Left colon (tissue), 2 donors: ENCODE data around the gene TRIP12. TPM values are rescaled to one million over a fixed set of nuclear protein-coding genes. Genes with fewer than 3 reads are reported as not detected.
A peak's percentile ranks its signal among the peaks of the same experiment; 100 is the strongest.
"Not testable (repeated sequence)": the region's sequence is repeated elsewhere in the genome, so short reads cannot be mapped to it uniquely, and the experiment has no call there.

Experiments used
- ATAC-seq: fragments of 200-7000 bp; cut with Tn5 transposase; one replicate; pipeline ENCODE4 v1.9.1; 2020; ENCODE audit warnings: mild to moderate bottlenecking, moderate library complexity
- DNase-seq, 2 donors: peaks; one replicate each; pipeline ENCODE4 v3.0.0-alpha.2; 2020
- intact Hi-C, 2 donors: fragments of 100-400 bp; cut with DNase I in 1 of 2; cut with micrococcal nuclease in 1 of 2; formaldehyde crosslinking; loops; one replicate each; pipeline versions ENCODE4 v1.11.2 to v1.14.0; 2022; cut with DNase I, micrococcal nuclease
- total RNA-seq, 2 donors: library from RNA; stranded (reverse); fragmentation: NEBNext Ultra II Directional; extraction: Animal tissue kit (Norgen Biotek cat#: 25700); gene quantifications; one replicate each; pipeline ENCODE4 v1.2.1, GENCODE V29; 2021
- donor health status: DM: no; HTN: no; CAD: no.
- donor health status: DM: yes; HTN: yes; CAD: no.

TRIP12 gene
- total RNA-seq, 2 donors from 2014 or later = 183 to 188 TPM

DNA sequence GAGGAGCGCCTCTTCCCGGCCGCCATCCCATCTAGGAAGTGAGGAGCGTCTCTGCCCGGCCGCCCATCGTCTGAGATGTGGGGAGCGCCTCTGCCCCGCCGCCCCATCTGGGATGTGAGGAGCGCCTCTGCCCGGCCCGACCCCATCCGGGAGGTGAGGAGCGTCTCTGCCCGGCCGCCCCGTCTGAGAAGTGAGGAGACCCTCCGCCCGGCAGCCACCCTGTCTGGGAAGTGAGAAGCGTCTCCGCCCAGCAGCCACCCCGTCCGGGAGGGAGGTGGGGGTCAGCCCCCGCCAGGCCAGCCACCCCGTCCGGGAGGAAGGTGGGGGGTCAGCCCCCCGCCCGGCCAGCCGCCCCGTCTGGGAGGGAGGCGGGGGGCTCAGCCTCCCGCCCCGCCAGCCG is 179.1 kb downstream of the TRIP12 start:
- intact Hi-C loops, DNase-seq, ATAC-seq: not testable (repeated sequence)

DNA sequence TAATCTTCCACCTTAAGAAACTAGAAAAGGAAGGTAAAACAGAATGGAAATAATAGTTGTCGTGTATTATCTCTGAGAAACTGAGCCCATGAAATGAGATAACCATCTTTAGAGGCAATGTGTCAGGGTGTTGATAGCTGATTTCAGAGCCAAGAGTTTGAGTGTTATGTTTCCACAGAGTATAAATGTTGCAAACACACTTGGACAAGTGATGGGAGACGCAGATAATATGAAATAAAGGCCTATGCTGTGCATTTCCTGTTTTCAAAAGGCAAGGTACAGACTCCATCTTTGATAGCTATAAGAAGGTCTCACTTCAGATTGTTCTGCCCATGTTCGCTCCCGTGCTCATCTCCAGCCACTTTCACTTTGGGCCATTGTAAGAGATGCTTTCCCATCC is 181.5 kb downstream of the TRIP12 start:
- intact Hi-C loops = no loop called here
- DNase-seq = no peak
- ATAC-seq = no peak

DNA sequence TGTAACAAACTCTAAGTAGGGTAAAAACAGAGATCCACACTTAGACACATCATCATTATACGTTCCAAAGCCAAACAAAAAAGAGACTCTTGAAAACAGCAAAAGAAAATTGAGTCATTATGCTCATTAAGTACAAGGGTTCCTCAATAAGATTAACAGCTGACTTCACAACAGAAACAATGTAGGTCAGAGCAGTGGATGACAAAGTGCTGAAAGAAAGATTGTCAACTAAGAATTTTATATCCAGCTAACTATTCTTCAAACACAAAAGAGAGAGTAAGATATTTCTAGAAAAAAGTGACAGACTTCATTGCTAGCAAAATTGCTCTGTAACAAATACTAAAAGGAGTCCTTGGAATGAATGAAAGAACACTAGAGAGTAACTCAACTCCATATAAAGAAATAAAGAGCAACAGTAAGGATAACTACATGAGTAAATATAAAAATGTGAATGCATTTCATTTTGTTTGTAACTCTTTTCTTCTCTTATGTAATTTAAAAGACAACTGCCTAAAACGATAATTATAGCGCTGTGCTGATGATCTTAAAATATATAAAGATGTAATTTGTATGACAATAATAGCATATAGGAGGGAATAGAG is 183.7 kb downstream of the TRIP12 start:
- no peak for ATAC-seq
- intact Hi-C loops = no loop called here
- no peak for DNase-seq

DNA sequence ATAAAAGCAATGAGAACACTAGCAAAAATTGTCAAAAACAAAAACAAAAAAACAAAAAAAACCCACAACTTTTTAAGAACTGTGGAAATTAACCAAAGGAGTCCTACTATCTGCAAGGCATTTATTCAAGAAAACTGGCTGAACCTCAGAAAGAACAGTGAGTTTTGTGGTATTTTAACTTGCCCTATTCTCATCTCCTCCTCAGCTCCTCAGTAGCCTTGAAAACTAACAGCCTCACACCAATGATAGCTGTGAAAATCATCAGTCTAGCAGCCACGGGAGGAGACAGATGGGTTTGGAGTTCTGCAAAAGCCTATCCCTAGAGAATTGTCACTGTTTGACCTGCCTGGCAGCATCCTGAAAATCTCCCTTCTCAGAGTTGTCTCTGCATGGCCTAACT is 187.4 kb downstream of the TRIP12 start:
- ATAC-seq (no peak), DNase-seq (no peak)
- intact Hi-C loops = no loop called here

DNA sequence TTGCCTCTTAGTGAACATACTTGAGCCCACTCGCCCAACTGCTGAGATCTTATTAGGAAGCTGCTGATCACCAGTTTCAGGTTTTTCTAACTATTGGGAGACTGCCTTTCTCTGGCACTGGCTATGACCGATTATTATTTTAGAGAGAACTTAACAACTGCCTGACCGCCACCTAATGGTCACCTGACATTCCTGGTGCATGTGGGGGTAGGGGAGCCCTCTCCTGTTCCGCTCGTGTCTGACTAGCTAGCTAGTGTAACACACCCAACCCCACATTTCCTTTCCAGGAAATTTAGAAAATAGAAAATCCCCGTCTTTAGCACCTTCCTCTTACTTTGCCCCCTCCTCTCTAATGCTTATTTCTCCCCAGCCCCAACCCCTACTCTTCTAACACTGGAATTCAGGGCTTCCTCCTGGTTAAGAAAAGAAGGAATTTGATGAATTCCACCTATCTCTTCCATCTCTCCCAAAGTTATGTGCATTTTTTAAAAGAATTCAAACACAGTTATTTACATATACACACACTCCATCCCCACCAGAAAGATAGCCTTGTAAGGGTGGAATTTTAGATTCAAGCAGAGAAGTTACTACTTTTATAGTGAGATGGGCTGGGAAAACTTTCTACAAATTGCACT is 188.1 kb downstream of the TRIP12 start:
- ATAC-seq = no peak
- intact Hi-C loops = no loop called here
- DNase-seq = no peak

DNA sequence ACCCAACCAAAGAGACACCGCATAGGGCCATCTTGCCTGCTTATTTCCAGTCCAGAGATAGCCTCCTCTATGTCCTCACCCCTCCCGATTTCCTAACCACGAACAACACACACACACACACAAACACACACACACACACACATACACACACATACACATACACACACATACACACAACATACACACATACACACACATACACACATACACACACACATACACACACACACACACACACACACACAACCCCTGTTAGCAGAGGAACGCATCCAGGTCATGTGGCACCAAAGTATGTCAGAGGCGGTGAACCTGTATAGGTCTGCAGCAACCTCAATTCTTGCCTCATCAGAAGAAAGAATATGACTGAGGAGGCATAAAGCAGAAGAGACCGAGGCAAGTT is 188.9 kb downstream of the TRIP12 start:
- DNase-seq (no peak), ATAC-seq (no peak)
- intact Hi-C loops = no loop called here

DNA sequence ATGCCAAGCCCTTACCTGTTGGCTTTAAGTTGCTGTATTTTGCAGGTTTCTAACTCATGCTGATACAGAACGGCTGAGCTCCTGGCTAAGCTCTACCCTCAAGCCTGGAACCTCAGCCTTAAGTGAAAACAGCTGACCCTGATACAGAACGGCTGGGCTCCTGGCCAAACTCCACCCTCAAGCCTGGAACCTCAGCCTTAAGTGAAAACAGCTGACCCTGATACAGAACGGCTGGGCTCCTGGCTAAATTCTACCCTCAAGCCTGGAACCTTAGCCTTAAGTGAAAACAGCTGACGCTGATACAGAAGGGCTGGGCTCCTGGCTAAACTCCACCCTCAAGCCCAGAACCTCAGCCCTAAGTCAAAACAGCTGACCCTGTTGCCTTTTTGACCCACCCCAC is 189.9 kb downstream of the TRIP12 start:
- ATAC-seq = no peak
- no peak for DNase-seq
- intact Hi-C loops = no loop called here

DNA sequence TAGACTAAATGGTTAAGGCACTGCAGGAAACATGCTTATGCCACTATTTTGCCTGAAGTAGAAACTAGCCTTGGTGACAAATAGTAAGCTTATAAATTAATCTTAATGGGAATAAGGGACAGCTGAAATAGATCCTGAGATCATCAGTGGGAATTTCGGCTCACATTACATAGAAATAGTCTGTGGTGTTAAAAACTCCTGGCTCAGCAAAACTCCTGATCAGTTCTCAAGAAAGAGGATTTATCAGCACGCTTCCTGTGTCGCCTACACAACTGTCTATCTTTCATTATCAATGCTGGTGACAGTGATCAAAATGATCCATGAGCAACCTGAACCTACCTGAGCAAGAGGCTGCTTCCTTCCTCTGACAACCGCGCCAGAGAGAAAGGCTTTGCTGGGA is 190.4 kb downstream of the TRIP12 start:
- ATAC-seq = no peak
- intact Hi-C loops = no loop called here
- no peak for DNase-seq

DNA sequence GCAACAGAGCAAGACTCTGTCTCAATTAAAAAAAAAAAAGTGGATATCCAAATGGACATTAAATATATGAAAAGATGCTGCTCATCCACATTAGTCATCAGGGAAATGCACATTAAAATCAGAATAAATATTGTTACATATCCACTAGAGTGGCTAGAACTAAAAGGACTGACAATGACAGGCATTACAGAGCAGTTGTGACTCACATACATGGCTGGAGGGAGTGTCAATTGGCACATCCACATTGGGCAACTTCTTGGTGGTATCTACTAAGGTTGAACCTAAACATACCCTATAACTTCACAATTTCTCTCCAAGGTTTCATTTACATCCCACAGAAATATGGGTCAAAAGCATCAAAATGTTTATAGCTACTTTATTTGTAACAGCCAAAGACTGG is 193.4 kb downstream of the TRIP12 start:
- no peak for ATAC-seq
- intact Hi-C loops = no loop called here

DNA sequence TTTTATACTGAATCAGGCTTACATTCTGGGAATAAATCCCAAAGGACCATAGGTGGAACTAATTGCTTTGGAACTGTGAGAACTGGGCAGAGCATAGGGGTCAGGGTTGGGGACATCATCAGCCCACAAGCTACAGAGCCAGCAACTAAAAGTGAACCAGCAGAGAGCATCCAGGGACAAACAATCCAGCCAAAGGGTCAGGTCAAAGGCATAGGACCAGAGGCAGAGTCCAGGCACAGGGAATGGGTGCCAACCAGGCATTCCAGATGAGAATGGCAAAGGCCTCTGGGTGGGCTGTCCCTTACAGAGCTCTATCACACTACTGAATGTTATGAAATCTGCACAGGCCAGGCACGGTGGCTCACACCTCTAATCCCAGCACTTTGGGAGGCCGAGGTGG is 195.2 kb downstream of the TRIP12 start:
- ATAC-seq (no peak), DNase-seq (no peak)
- intact Hi-C loops = no loop called here

More for the DNA sequence above, 193.4 kb downstream of the TRIP12 start:
- no peak for DNase-seq

DNA sequence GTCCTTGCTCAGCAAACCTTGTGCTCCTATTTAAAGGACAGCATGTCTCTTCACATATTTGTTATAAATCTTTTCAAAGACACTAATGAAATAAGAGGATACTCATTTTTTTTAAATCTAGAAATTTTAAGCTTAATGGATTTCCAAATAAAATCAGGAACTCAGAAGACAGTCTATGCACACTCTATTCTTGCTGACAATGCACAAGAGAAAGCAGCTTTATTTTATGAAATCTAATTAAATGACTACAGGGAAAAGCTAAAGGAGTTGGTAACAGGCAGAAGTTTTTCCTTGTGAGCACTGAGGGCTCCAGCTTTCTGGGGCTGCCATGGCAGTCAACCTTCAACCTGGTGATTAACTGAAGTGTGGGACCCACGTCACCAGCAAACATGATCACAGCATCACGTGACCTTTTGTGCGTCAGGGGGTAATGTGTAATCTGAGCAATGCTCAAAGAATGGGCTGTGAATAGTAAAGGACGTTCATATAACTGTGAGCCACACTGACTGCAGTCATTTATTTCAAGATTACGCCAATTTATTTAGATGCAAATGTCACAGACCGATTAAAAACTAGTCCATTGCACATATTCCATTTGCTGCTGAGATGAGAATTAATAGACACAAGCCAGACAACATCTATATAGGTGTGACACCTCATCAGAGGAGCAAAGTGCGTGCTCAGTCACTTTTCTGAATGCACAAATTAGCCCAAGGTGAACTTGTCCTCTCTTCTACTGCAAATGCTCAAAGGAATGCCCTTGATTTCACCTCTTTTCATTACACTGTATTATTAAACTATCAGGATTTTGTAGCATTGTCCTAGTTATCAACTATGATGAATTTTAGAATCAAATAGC is 195.9 kb downstream of the TRIP12 start:
- DNase-seq (no peak), ATAC-seq (no peak)
- intact Hi-C loops = no loop called here

DNA sequence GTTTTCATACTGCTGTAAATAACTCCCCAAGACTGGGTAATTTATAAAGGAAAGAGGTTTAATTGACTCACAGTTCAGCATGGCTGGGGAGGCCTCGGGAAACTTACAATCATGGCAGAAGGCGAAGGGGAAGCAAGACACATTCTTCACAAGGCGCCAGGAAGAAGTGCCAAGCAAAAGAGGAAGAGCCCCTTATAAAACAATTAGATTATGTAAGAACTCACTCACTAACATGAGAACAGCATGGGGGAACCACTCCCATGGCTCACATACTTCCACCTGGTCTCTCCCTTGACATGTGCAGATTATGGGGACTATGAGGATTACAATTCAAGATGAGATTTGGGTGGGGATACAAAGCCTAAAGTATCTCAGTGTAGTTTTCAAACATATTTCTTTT is 198.6 kb downstream of the TRIP12 start:
- intact Hi-C loops, ATAC-seq, DNase-seq: not testable (repeated sequence)

DNA sequence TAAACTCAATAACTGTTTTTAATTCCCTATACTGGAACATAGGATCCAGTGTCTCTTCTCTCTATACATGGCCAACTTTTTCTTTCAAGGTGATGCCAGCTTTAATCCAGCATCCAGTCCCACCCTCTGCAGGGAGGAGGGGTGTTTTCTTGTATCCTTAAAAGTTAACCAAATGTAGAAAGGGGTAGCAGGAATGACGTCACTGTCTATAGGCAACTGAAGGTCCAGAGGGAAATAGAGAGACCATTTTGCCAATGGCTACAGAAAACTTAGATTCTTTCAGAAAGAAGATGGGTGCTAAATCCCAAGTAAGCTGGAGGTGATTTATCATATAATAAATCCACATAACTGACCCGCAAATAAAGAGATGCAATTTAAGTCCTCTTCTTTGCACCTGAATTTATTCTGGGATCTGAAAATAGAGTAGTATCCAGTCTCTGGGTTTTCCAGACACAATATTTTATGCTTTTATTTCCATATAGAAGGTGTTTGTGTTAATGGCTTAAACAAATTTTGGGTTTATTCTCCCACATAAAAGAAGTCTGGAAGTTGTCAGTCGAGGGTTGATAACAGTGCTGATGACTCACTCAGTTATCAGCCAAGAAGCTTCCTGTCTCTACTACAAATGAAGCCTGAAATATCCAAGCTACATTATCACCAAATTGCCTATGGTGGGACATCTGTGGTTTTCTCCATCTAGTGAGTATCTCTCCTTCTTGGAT is 201.7 kb downstream of the TRIP12 start:
- intact Hi-C loops = no loop called here
- DNase-seq (no peak), ATAC-seq (no peak)

DNA sequence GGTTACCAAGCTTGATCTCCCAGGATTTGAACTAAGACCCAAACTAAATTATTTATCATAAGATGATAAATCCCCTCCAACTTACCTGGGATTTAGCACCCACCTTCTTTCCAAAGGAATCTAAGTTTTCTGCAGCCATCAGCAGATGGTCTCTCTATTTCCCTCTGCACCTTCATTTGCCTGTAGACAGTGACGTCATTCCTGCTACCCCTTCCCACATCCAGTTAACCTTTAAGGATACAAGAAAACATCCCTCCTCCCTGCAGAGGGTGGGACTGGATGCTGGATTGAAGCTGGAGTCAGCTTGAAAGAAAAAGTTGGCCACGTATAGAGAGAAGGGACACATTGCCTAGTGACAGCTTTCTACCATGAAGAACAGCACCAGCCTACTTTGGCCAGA is 203.8 kb downstream of the TRIP12 start:
- ATAC-seq = no peak
- no peak for DNase-seq
- intact Hi-C loops = no loop called here

DNA sequence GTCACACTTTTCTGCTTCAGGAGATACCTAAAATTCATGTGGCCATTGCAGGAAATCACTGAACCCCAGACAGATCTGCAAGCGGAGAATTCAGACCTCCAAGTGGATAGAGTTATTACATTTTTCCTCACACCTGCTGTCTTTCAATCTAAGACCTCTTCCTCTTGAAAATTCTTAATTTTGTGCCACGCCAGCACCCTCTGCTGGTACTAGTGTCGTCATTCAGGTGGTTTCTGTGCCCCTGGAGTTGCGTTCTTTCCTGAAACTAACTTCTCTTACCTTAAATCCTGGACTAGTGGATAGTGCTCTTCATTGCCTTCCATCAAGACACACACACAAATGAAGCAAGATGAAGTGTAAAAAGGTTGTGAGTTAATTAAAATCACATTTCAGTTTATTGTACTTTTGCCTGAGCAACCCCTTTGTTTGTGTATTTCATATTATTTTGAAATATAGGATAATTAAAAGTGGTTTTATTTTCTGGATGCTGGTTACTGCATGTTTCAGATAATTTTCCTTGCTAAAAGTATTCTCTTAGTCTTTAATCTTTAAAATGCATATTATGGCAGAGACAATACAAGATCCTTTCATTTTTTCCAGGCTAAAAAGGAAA is 205.8 kb downstream of the TRIP12 start:
- DNase-seq = peak in 1 of 2 donors; percentile 37
- intact Hi-C loops = no loop called here
- no peak for ATAC-seq

DNA sequence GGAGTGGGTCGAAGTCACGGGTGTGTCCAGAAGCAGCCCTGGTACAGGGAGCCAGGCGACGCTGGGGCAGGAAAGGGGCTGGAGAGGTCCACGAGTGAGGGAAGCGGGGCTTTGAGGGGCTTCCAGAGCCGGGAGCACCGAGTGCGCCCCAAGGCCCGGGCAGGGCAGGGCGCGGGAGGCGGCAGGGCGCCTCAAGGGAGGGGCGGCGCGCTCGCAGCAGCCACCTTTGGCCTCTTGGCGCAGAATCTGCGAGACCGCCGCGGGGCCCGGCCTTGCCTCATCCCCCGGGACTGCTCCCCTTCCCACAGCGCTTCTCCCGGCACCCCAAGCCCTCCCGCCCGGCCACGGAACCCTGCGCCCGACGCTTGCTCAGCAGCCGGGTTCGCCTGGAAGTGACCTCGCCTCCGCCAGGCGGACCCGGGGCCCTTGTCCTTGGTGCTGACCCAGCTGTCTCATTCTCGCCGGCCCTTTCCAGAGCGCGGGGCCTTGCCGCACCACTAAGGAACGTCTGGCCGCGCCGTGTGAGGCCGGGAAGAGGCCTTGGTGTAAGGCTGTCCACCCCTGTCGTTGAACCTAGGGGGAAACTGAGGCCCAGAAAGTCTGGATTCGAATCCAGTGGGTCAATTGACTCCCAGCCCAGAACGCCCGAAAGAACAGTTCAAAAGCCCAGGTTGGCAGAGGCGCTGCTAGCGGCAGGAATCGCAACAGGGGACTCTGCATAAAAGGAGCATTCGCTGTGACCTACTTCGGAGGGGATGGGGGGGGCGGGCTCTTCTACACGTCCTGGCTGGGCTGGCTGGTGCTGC is 206.9 kb downstream of the TRIP12 start:
- peak in 1 of 2 donors; percentile 55 for DNase-seq
- intact Hi-C loops = no loop called here
- ATAC-seq = peak; percentile 87

DNA sequence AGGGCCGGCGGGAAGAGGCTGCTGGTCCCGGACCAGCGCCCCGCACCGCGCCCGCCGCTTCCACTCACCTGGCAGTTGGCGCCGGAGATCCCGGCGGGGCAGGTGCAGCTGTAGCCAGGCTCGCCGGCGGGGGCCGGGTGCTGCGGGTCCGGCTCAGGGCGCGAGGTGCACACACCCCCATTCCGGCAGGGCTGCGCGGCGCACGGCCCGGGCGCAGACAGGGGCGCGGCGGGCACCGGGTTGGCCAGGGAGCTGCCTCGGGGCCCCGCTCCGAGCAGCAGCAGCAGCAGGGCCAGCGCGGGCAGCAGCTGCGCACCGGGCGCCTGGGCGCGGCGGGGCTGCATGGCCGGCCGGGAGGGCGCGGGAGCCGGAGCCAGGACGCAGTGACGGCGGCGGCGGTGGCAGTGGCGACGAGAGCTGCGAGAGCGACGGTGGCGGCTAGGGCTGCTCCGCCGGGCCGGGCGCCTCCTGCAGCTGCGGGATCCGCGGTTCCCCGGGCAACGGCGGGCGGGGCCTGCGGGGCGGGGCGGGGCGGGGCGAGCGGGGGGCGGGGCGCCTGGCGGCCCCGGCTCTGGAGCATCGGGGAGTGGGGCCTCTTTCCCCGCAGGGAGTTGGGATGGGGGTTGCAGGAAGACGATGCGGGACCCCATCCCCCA is 207.6 kb downstream of the TRIP12 start, which contains the start of gene DNER:
Gene DNER, minus strand, starts transcription at position 476 of the 656 bp plus-strand sequence. Its CDS starts 132 bp downstream, at position 344.
- peak in 1 of 2 donors; percentile 48 for DNase-seq
- ATAC-seq = peak; percentile 87
- intact Hi-C loops = no loop called here
